Endodermal cell (in vitro differentiated cells): ENCODE results near the gene ST3GAL4. TPM values are rescaled to one million over a fixed set of nuclear protein-coding genes. Genes with fewer than 3 reads are reported as not detected.

Experiments used
- DNase-seq: peaks from one replicate; pipeline ENCODE4 v3.0.0-alpha.2; 2017
- H3K27ac ChIP-seq: 2 replicates; pipeline ENCODE4 v1.5.1; 2013; ENCODE audit warnings: mild to moderate bottlenecking, low read depth, low read length, moderate library complexity
- H3K27me3 ChIP-seq: 2 replicates; pipeline ENCODE4 v1.6.1; 2013; ENCODE audit warnings: mild to moderate bottlenecking, low read length, moderate library complexity; ENCODE audit not compliant: insufficient read depth, control insufficient read depth, poor library complexity, severe bottlenecking
- H3K36me3 ChIP-seq: 2 replicates; pipeline ENCODE4 v1.7.0; 2013; ENCODE audit warnings: mild to moderate bottlenecking, low read length, moderate library complexity; ENCODE audit not compliant: control insufficient read depth, insufficient read depth
- H3K4me1 ChIP-seq: one replicate; pipeline ENCODE4 v1.7.0; 2013; ENCODE audit warnings: low read length; ENCODE audit not compliant: control insufficient read depth, insufficient read depth
- H3K4me3 ChIP-seq: 2 replicates; pipeline ENCODE4 v1.5.1; 2013; ENCODE audit warnings: mild to moderate bottlenecking, low read length, moderate library complexity
- H3K9ac ChIP-seq: 2 replicates; pipeline ENCODE4 v1.6.1; 2013; ENCODE audit warnings: mild to moderate bottlenecking, low read length, moderate library complexity; ENCODE audit not compliant: poor library complexity, severe bottlenecking; ENCODE audit errors: extremely low read depth
- H3K9me3 ChIP-seq: 2 replicates; pipeline ENCODE4 v1.6.1; 2013; ENCODE audit warnings: mild to moderate bottlenecking, low read length, moderate library complexity; ENCODE audit not compliant: control insufficient read depth
- H3K27ac Mint-ChIP-seq: 2 replicates; pipeline ENCODE4 v1.8.0; 2020; ENCODE audit warnings: mixed read lengths
- H3K27me3 Mint-ChIP-seq: 2 replicates; pipeline ENCODE4 v1.8.0; 2021; ENCODE audit warnings: mild to moderate bottlenecking, mixed read lengths; ENCODE audit not compliant: insufficient read depth
- H3K36me3 Mint-ChIP-seq: 2 replicates; pipeline ENCODE4 v1.8.0; 2020; ENCODE audit warnings: low read depth, mixed read lengths
- H3K4me1 Mint-ChIP-seq: 2 replicates; pipeline ENCODE4 v1.8.0; 2020; ENCODE audit warnings: mixed read lengths
- H3K4me3 Mint-ChIP-seq: 2 replicates; pipeline ENCODE4 v1.8.0; 2020; ENCODE audit warnings: mild to moderate bottlenecking, moderate library complexity, mixed read lengths
- H3K9me3 Mint-ChIP-seq: 2 replicates; pipeline ENCODE4 v1.8.0; 2020; ENCODE audit warnings: mild to moderate bottlenecking, mixed read lengths
- CTCF ChIP-seq: fragments of 200-600 bp; sonication (generic); conservative IDR thresholded peaks from 2 replicates; pipeline ENCODE4 v1.5.0; 2021; ENCODE audit warnings: antibody characterized with exemption, mild to moderate bottlenecking
- WGBS, 2 experiments: methylation state at CpG; one replicate each; pipeline versions ENCODE4 v1.1.5 to v1.1.7; 2013; ENCODE audit warnings: missing lambda C conversion rate in 2 of 2, mixed read lengths in 1 of 2; ENCODE audit not compliant: insufficient coverage in 1 of 2, insufficient read length in 1 of 2; 5-methylcytosine and 5-hydroxymethylcytosine counted together
- total RNA-seq, 2 donors: library from RNA; stranded (reverse); fragmentation: NEBNext Ultra II Directional in 1 of 2; extraction: Animal tissue kit (Norgen Biotek cat#: 25700) in 1 of 2; gene quantifications; 2 replicates in 1 of 2; 3 replicates in 1 of 2; pipeline ENCODE4 v1.2.1, GENCODE V29; 2021

Gene ST3GAL4
- total RNA-seq, 2 donors from 2014 or later = 16.5 to 21.5 TPM

DNA sequence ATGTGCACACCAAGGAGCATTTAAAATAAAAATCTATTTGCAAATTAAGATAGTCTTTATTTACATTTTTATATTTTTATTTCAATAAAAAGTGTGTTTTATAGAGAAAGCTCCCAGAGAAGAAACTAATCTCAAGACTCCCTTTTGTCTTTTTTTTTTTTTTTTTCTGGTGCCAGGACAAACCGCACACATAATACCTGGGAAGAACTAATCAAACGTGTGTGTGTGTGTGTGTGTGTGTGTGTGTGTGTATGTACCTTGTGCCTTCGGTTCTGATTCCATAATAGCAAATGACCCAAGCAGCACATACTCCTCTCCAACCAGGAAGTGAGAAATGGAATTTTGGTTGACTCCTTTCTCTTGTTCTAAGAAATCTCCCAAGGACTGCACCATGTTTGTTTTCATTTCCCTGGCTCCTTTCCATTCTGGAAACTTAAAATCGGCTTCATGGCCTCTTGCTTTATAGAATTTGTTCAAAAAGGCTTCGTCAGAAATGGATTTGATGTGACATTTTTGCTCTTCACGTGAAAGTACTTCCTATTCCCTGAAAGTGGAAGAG, 65.3 kb downstream of the ST3GAL4 start:
- H3K4me1 ChIP-seq = no peaks in the 10 kb centered on the region
- no peak for TF ChIP-seq CTCF
- peaks cover 72% of the 10 kb centered on the region for H3K27me3 ChIP-seq
- Mint-ChIP-seq H3K4me3 (no peak overlapping the region), H3K27me3 (peaks cover 62% of the 10 kb centered on the region), H3K27ac (no peak overlapping the region), H3K4me1 (peaks cover 15% of the 10 kb centered on the region), H3K9me3 (no peaks in the 10 kb centered on the region), H3K36me3 (peaks cover 4% of the 10 kb centered on the region)
- WGBS, 2 experiments = 93 to 100% methylated on average over 2 to 3 of the region's 6 CpGs
- H3K9ac ChIP-seq = no peak overlapping the region
- no peak overlapping the region for H3K4me3 ChIP-seq
- no peak for DNase-seq
- no peaks in the 10 kb centered on the region for H3K36me3 ChIP-seq
- H3K27ac ChIP-seq = no peak overlapping the region
- no peaks in the 10 kb centered on the region for H3K9me3 ChIP-seq

- no peak overlapping the region for H3K4me3 ChIP-seq
- H3K4me1 ChIP-seq = no peaks in the 10 kb centered on the region
- H3K27ac ChIP-seq = no peak overlapping the region
- WGBS, 2 experiments = 92 to 93% methylated on average over 8 to 13 of the region's 13 CpGs
- no peak overlapping the region for H3K27ac Mint-ChIP-seq
- no peaks in the 10 kb centered on the region for H3K36me3 ChIP-seq
- peaks cover 10% of the 10 kb centered on the region for H3K4me1 Mint-ChIP-seq
- H3K9me3 Mint-ChIP-seq = no peaks in the 10 kb centered on the region
- no peak for TF ChIP-seq CTCF
- H3K4me3 Mint-ChIP-seq = no peak overlapping the region
- no peaks in the 10 kb centered on the region for H3K36me3 Mint-ChIP-seq
- peaks cover 62% of the 10 kb centered on the region for H3K27me3 Mint-ChIP-seq
- H3K9ac ChIP-seq = no peak overlapping the region
- H3K9me3 ChIP-seq = no peaks in the 10 kb centered on the region
- peaks cover 72% of the 10 kb centered on the region for H3K27me3 ChIP-seq
- DNase-seq = no peak
These were observed 65.8 kb downstream of the ST3GAL4 start for GRCh38 chr11:126421271-126421671.

DNA sequence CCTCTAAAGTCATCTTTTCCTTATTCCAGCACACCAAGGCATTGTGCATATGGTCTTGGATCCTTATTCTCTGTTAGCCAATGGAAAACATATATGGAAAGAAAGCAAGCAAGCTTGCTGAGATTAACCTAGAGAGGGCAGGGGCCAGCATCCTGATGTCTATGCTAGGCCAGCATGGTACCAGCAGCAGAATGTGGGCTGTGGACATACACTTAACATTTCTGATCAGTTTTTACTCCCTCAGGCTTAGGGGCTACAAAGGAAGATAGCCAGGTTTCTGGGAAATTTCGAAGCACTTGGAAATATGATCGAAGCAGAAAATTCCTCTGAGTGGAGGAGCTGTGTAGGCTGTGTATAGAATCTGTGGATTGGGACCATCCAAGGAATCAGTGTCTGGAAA, 67.0 kb downstream of the ST3GAL4 start:
- peaks cover 57% of the 10 kb centered on the region for H3K27me3 Mint-ChIP-seq
- no peak overlapping the region for H3K4me3 Mint-ChIP-seq
- no peaks in the 10 kb centered on the region for H3K36me3 Mint-ChIP-seq
- H3K27ac Mint-ChIP-seq = no peak overlapping the region
- no peak overlapping the region for H3K27ac ChIP-seq
- H3K9me3 Mint-ChIP-seq = no peaks in the 10 kb centered on the region
- no peak for DNase-seq
- H3K9ac ChIP-seq = no peak overlapping the region
- H3K4me1 ChIP-seq = no peaks in the 10 kb centered on the region
- peaks cover 9% of the 10 kb centered on the region for H3K4me1 Mint-ChIP-seq
- peaks cover 65% of the 10 kb centered on the region for H3K27me3 ChIP-seq
- H3K36me3 ChIP-seq = no peaks in the 10 kb centered on the region
- no peak for TF ChIP-seq CTCF
- no peaks in the 10 kb centered on the region for H3K9me3 ChIP-seq
- WGBS, 2 experiments = 82 to 100% methylated on average over 2 of the region's 2 CpGs
- no peak overlapping the region for H3K4me3 ChIP-seq
